Endothelial cell of hepatic sinusoid (primary cell): Measurements from ENCODE around the gene PARP11.

Experiments
- in situ Hi-C: cut with HindIII; loops from 2 replicates; pipeline ENCODE4 v1.10.0; 2017; ENCODE audit warnings: low sequenced_read_pairs

The PARP11 gene

GRCh38 chr12:3790642-3791041 is 82.6 kb downstream of the PARP11 start:
- in situ Hi-C loops = no loop called here

DNA sequence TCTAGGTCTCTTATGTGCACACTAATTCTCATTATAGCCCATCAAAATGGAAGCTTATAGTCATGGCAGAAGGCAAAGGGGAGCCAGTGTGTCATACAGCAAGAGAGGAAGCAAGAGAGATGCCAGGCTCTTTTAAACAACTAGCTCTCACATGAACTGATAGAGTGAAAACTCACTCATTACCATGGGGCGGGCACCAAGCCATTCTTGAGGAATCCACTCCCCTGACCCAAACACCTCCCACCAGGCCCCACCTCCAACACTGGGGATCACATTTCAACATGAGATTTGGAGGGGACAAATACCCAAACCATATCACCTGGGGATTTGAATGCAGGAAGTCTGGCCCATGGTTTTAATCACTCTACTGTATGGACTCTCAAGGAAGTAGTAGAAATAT is 83.4 kb downstream of the PARP11 start:
- in situ Hi-C loops = no loop called here

GRCh38 chr12:3777206-3777809 is 95.9 kb downstream of the PARP11 start:
- in situ Hi-C loops = no loop called here

GRCh38 chr12:3775385-3776035 is 97.7 kb downstream of the PARP11 start:
- in situ Hi-C loops = no loop called here

DNA sequence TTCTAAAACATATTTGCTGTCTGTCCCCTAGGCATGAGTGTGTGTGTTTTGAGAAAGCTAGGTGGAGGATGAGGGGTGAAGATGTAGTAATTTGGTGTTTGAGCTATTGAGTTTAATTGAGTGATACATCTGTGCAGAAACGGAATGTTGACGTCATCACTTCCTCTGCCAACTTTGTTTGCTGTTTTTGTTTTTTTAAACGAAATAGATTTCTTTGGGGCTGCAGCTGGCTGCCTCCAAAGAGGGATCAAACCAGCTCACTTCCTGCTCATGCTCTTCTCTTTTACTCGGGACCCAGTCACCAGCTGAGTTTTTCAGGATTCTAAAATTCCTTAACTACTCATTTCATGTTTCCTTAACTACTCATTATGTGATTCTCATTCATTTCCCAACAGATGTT is 100.8 kb downstream of the PARP11 start:
- in situ Hi-C loops = no loop called here

DNA sequence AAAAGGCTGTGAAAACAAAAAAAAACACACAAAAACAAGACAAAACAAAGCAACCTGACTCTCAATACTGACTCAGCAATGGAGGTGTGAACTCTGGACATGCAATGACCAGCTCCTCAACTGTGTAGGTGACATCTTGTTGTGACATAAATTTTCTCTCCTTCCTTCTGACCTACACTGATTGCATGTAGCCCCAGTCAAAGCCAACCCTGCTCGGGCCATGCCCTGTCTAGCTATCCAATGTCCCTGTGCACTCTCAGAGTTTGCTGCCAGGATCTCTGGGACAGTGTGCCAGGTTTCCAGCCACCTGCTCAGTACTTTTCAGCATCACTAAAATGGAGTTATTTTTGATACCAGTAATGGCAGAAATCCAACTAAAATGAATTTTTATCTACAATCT is 101.3 kb downstream of the PARP11 start:
- in situ Hi-C loops = no loop called here

DNA sequence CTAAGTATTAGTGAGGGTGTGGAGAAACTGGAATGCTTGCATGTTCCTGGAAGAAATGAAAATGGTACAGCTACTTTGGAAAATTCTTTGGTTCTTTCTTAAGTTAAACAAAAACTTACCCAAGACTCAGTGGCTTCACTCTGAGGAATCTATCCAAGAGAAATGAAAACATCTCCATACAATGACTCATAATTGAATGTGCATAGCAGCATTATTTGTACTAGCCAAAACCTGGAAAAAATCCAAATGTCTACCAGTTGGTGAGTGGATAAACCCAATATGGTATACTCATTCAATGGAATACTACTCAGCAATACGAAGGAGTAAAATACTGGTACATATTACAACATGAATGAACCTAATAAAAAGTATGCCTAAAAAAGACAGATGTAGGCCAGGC is 102.3 kb downstream of the PARP11 start:
- in situ Hi-C loops = no loop called here

DNA sequence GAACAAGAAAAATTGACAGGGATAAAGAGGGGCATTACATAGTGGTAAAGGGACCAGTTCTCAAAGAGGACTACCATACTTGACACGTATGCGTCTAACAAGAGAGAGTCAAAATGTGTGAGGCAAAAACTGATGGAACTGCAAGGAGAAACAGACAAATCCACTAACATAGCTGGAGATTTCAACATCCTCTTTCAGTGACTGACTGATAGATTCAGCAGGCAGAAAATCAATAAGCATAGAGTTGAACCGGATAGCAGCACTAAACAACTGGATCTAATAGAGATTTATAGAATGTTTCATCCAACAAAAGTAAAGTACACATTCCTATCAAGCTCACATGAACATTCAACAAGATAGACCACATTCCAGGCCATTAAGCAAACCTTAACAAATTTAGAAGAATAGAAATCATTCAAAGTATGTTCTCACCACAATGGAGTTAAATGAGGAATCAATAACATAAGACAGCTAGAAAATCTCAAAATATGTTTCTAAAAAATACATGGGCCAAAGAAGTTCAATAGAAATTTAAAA is 104.2 kb downstream of the PARP11 start:
- in situ Hi-C loops = no loop called here

DNA sequence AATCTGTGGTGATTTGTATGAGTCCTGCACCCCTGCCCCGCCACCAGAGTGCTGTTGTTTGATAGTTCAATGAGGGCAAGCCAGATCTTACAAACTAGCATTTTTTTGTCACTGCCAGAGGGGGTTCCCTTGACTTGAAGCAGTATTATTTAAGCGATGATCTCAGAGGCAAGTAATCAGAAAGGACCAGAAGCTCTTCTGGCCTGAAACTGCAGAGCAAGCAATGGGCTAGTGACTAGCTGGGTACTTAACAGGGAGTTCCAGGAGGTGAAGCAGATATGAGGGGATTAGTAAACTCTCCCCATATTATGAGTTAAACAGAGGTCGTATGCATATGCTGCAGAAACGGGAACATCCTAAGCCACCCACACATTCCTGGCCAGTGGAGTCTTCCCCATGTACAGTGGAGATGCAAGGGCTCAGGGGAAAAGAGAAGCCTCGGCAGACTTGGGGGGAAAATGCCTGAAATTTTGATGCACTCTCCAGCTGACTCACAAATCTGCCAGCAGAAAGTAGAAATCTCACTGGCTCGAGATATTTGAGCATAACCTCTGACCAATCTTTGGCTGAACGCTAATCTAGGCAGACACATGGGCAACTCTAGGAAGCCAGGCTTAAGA is 112.0 kb downstream of the PARP11 start:
- in situ Hi-C loops = no loop called here

GRCh38 chr12:3759878-3760277 is 113.3 kb downstream of the PARP11 start:
- in situ Hi-C loops = no loop called here
